HG02571 (cell line): ENCODE results near the gene KLK11.

Source experiments
- ATAC-seq: cut with Tn5 transposase; IDR thresholded peaks from one replicate; pipeline ENCODE4 v1.9.1; 2021; ENCODE audit warnings: mild to moderate bottlenecking, moderate library complexity; ENCODE audit not compliant: unreplicated experiment

KLK11 gene

DNA sequence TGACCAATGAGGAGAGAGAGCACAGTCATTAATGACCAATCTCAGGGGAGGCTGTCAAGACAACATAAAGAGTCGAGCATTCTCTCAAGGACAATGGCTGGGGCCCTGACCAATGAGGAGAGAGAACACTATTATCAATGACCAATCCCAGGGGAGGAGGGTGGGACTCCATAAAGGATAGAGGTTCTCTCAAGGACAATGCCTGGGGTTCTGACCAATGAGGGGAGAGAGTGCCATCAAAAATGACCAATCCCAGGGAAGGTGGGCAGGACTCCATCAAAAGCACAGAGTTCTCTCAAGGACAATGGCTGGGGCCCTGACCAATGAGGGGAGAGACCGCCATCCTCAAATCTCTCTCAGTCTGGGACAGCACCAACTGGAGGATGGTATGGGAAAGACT is 3.3 kb upstream of the KLK11 start:
- ATAC-seq = no peak

DNA sequence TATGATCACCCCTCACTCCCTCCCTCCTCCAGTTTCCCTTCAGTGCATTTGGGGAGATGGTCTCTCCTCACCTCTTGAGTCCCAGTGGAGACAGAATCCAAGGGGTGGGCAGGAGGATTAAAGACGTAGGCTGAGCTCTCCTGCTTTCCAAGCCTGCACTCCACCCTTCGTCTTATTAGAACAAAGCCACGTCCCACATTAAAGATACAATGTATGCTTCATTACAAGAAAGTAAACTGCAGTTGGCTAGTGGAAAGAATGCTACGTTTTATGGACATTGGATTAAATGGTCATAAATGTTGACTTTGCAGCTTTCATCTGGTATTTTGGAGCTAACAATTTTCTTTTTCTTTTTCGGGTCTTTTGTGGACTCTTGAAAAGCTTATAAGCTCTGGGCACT is 1.5 kb upstream of the KLK11 start:
- no peak for ATAC-seq

DNA sequence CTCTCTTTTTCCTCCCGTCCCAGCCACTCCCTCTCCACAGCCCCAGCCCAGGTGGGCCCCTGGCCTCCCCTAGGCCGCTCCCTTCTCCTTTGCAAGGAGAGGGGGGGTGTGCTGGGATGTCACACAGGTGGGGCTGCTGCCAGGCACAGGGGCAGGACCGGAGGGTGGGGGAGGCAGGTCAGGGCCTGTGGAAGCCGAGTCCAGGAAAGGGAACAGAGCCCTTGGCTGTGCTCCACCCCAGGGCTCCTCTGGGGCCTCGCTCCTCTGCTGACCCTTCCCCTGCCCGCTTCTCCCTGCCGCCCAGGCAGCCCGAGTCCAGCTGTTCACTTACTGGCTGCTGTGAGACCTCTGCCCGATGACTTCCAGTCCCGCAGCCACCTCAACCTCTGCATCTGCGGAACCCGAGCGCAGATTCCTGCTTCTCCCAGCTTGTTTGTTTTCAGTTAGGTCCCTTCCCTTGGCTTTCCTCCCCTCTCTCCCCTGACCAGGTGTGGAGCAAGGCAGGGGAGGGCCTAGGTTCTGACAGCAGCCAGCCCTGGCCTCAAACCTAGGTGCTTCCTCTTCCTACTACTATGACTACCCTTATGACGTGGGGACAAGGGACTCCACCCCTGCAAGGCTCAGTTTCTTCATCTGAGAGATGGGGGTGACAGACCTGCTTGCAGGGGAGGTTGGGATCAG is 850 bp upstream of the KLK11 start:
- no peak for ATAC-seq

- no peak for ATAC-seq
Measured at GRCh38 chr19:51025809-51026553, 435 bp downstream of the KLK11 start.

DNA sequence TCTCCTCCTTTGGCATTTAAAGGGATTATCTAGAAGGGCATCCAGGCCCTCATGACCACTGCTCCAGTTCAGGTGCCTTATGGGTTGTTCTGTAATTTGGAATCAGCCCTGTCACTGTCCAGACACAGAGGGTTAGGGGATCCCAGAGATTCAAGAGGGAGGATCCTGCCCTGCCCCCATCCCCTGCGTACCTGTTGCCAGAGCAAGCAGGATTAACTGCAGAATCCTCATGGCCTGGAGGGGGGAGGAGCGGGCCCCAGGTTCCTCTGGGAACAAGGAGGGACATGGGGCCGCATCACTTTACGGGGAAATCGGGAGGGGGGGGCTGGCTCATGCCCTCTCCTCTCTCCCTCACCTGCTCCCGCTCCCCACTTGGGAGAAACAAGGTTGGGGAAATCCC is 1.0 kb downstream of the KLK11 start:
- no peak for ATAC-seq

- ATAC-seq = no peak
Measured at GRCh38 chr19:51024924-51025323, 1.5 kb downstream of the KLK11 start.

- no peak for ATAC-seq
Measured at GRCh38 chr19:51023946-51024345, 2.5 kb downstream of the KLK11 start.

GRCh38 chr19:51022526-51022925 is 3.9 kb downstream of the KLK11 start:
- ATAC-seq = no peak

DNA sequence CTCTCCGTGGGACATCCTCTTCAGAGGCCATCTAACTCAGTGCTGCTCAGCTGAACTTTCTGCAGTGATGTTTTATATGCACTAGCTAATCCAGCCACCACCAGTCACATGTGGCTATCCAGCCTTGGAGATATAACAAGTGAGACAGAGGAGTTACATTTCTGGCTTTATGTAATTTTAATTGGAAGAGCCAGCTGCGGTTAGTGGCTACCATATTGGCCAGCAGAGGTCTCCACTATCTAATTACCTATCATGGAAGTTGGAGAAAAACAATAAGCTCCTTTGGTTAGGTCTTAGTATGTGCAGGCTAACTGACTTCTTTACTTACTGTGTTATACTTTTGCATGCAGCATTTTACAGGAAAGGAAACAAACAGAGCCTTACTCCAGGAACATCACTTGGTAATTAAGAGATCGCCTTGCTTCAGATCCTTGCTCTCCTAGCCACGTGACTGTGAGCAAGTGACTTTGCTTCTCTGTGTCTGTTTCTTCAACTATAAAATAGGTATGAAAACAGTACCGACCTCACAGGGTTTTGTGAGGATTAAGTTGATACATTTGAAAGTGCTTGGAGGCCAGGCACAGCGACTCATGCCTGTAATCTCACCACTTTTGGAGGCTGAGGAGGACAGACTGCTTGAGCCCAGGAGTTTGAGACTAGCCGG is 5.3 kb downstream of the KLK11 start:
- no peak for ATAC-seq

DNA sequence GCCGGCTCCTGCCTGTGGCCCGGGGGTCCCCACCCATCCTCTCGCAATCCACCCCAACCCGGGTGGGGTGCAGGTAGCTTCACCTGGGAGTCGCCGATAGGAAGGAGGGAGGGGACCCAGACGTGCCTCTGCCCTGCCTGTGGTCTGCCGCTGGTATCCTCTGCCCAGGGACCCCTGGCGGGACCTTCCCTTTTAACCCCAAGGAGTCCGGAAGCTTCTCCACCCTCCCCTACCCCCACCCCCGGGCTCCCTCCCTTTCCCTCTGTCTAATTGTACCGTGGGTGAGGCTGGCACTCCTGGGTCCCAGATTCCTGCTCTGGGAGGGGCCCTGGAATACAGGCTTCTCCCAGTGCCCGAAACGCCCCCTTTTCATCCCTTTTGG is 6.9 kb downstream of the KLK11 start, which contains the start of gene KLK10:
KLK10 (minus strand) TSS at position 166 of the 382 bp plus-strand sequence. CDS start 579 bp downstream, outside the sequence.
- ATAC-seq = no peak

GRCh38 chr19:51018745-51019543 is 7.5 kb downstream of the KLK11 start:
- no peak for ATAC-seq

GRCh38 chr19:51016798-51017683 is 9.4 kb downstream of the KLK11 start:
- no peak for ATAC-seq

GRCh38 chr19:51015691-51016267 is 10.6 kb downstream of the KLK11 start:
- ATAC-seq = no peak

DNA sequence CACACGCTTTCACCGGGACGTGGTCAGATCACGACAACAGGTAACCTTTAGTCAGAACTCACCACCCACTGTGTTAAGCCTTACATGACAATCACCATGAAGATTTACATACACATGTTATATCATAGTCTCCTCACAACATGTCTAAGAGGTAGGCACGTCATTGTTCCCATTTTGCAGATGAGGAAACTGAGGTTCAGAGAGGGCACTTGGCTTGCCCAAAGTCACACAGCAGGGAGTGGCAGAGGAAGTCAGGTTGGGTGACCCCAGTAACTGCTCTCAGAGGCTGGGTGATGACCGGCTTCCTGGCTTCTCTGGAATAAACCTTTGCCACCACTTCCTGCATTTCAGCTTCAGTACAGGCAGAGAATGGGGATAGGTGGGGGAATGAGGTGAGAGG is 12.2 kb downstream of the KLK11 start:
- ATAC-seq = no peak

- no peak for ATAC-seq
Measured at GRCh38 chr19:51012661-51013190, 13.7 kb downstream of the KLK11 start.

- no peak for ATAC-seq
Measured at GRCh38 chr19:51010066-51010795, 16.2 kb downstream of the KLK11 start.

GRCh38 chr19:51009061-51009891 is 17.1 kb downstream of the KLK11 start:
- ATAC-seq = no peak

GRCh38 chr19:51007488-51007887 is 18.9 kb downstream of the KLK11 start:
- no peak for ATAC-seq
